HCT116 (cell line): ENCODE results near the gene SPAM1. TPM values are rescaled to one million over a fixed set of nuclear protein-coding genes. Genes with fewer than 3 reads are reported as not detected.

ENCODE experiments used
- ATAC-seq: fragments of 200-7000 bp; cut with Tn5 transposase; 2 replicates; pipeline ENCODE4 v1.9.1; 2020; ENCODE audit warnings: mild to moderate bottlenecking, moderate library complexity
- BruUV-seq: library from RNA; stranded (reverse); fragments of 400-500 nt; replicated peaks from 2 replicates; lab custom pipeline; 2021; lab: Mats Ljungman, UMichigan
- CTCF ChIA-PET: fragments of 300-600 bp; sonication (Branson Sonifier 250); formaldehyde crosslinking; loops from one replicate; lab custom pipeline; 2021; ENCODE audit warnings: antibody characterized with exemption; lab: Charles Lee
- POLR2A ChIA-PET: fragments of 300-600, 350-600 bp; sonication (Branson Sonifier 250); formaldehyde crosslinking; loops from one replicate; lab custom pipeline; 2021; ENCODE audit warnings: antibody characterized with exemption; lab: Charles Lee
- RAD21 ChIA-PET, 2 experiments: fragments of 300-600 bp; sonication (Branson Sonifier 250); formaldehyde crosslinking; loops; one replicate each; lab custom pipeline; 2023; ENCODE audit warnings: low total read pairs in 2 of 2; ENCODE audit not compliant: uncharacterized antibody in 2 of 2, unreplicated experiment in 2 of 2, low non-redundant PET in 1 of 2; lab: Charles Lee
- DNase-seq: peaks from one replicate; pipeline ENCODE4 v3.0.0-alpha.2; 2010; ENCODE audit warnings: low read depth, low spot score
- H2AFZ ChIP-seq: fragments of 200-600 bp; shearing (Covaris generic), sonication (generic); 2 replicates; pipeline ENCODE4 v1.6.1; 2017; ENCODE audit warnings: low read depth, mixed run types, mixed read lengths, antibody characterized with exemption, low read length; ENCODE audit not compliant: poor library complexity, severe bottlenecking
- H3K27ac ChIP-seq: 2 replicates; pipeline ENCODE4 v1.5.1; 2012; ENCODE audit warnings: low read depth, low read length
- H3K27me3 ChIP-seq: fragments of 200-600 bp; sonication (generic); 2 replicates; pipeline ENCODE4 v1.6.1; 2016; ENCODE audit warnings: mixed run types, low read length, mixed read lengths; ENCODE audit not compliant: insufficient read depth
- H3K36me3 ChIP-seq, 2 experiments: fragments of 200-500 bp in 1 of 2; fragments of 200-600 bp in 1 of 2; sonication (Bioruptor generic) in 1 of 2; sonication (generic) in 1 of 2; 2 replicates each; pipeline versions ENCODE4 v1.5.1 to v1.6.1; 2014 to 2016; ENCODE audit warnings: low read length in 2 of 2, inconsistent platforms in 1 of 2, mixed read lengths in 1 of 2, mixed run types in 1 of 2; ENCODE audit not compliant: insufficient read depth in 2 of 2, control insufficient read depth in 1 of 2
- H3K4me1 ChIP-seq, 2 experiments: fragments of 200-600 bp in 1 of 2; sonication (generic) in 1 of 2; 2 replicates each; pipeline versions ENCODE4 v1.5.1 to v1.6.1; 2012 to 2017; ENCODE audit warnings: low read length in 2 of 2, inconsistent platforms in 1 of 2, mild to moderate bottlenecking in 1 of 2, mixed read lengths in 1 of 2, mixed run types in 1 of 2, moderate library complexity in 1 of 2; ENCODE audit not compliant: insufficient read depth in 2 of 2, control insufficient read depth in 1 of 2
- H3K4me2 ChIP-seq: fragments of 200-600 bp; sonication (generic); 2 replicates; pipeline ENCODE4 v1.6.1; 2017; ENCODE audit warnings: mixed run types, low read length, mixed read lengths
- H3K4me3 ChIP-seq, 2 experiments: fragments of 200-600 bp in 1 of 2; sonication (generic) in 1 of 2; replicated peaks in 1 of 2; 2 replicates each; pipeline ENCODE4 v1.5.1; 2011 to 2016; ENCODE audit warnings: low read length in 2 of 2, control low read depth in 1 of 2, low read depth in 1 of 2, mild to moderate bottlenecking in 1 of 2, mixed read lengths in 1 of 2, mixed run types in 1 of 2
- H3K79me2 ChIP-seq: fragments of 200-600 bp; sonication (generic); 2 replicates; pipeline ENCODE4 v1.6.1; 2017; ENCODE audit warnings: mild to moderate bottlenecking, mixed run types, low read length, moderate library complexity, mixed read lengths; ENCODE audit not compliant: insufficient read depth
- H3K9ac ChIP-seq: fragments of 200-600 bp; sonication (generic); 2 replicates; pipeline ENCODE4 v1.6.1; 2016; ENCODE audit warnings: low read length, mixed read lengths
- H3K9me2 ChIP-seq: fragments of 200-600 bp; sonication (generic), shearing (Covaris generic); 2 replicates; pipeline ENCODE4 v1.6.1; 2017; ENCODE audit warnings: mixed run types, mild to moderate bottlenecking, moderate library complexity; ENCODE audit not compliant: insufficient read depth
- H3K9me3 ChIP-seq, 2 experiments: fragments of 200-500 bp in 1 of 2; fragments of 200-600 bp in 1 of 2; sonication (Bioruptor generic) in 1 of 2; sonication (generic) in 1 of 2; 2 replicates each; pipeline ENCODE4 v1.6.1; 2014 to 2017; ENCODE audit warnings: low read length in 2 of 2, mixed read lengths in 2 of 2, inconsistent platforms in 1 of 2, low read depth in 1 of 2, mild to moderate bottlenecking in 1 of 2, mixed run types in 1 of 2, moderate library complexity in 1 of 2; ENCODE audit not compliant: control insufficient read depth in 1 of 2, insufficient read depth in 1 of 2
- H4K20me1 ChIP-seq: fragments of 200-600 bp; sonication (generic), shearing (Covaris generic); 2 replicates; pipeline ENCODE4 v1.6.1; 2017; ENCODE audit warnings: mixed run types, mild to moderate bottlenecking, moderate library complexity; ENCODE audit not compliant: insufficient read depth
- CBX3 ChIP-seq: IDR thresholded peaks from 2 replicates; pipeline ENCODE4 v1.6.1; 2012; ENCODE audit warnings: low read depth
- CEBPB ChIP-seq: IDR thresholded peaks from 2 replicates; pipeline ENCODE4 v1.6.1; 2012; ENCODE audit warnings: low read depth
- ELF1 ChIP-seq: IDR thresholded peaks from 2 replicates; pipeline ENCODE4 v1.6.1; 2012; ENCODE audit warnings: low read depth, borderline replicate concordance
- EZH2phosphoT487 ChIP-seq: fragments of 200-600 bp; IDR thresholded peaks from 2 replicates; pipeline ENCODE4 v1.6.1; 2018; ENCODE audit warnings: antibody characterized with exemption, borderline replicate concordance
- FOSL1 ChIP-seq: IDR thresholded peaks from 2 replicates; pipeline ENCODE4 v1.6.1; 2012; ENCODE audit warnings: low read depth
- POLR2A ChIP-seq: IDR thresholded peaks from 2 replicates; pipeline ENCODE4 v1.7.0; 2011; ENCODE audit warnings: borderline replicate concordance; ENCODE audit not compliant: insufficient read depth, insufficient read length; ENCODE audit errors: extremely low read depth
- SIN3A ChIP-seq: IDR thresholded peaks from 2 replicates; pipeline ENCODE4 v1.6.1; 2012; ENCODE audit warnings: low read depth
- SP1 ChIP-seq: IDR thresholded peaks from 2 replicates; pipeline ENCODE4 v1.6.1; 2012; ENCODE audit warnings: low read depth
- SRF ChIP-seq: IDR thresholded peaks from 2 replicates; pipeline ENCODE4 v1.6.1; 2012; ENCODE audit warnings: low read depth
- intact Hi-C: fragments of 100-400 bp; cut with micrococcal nuclease; formaldehyde crosslinking; loops from 2 replicates; pipeline ENCODE4 v1.10.0; 2022
- total RNA-seq: library from RNA; stranded (reverse); gene quantifications from one replicate; pipeline ENCODE4 v1.2.1, GENCODE V29; 2021; ENCODE audit not compliant: unreplicated experiment
- TF ChIP-seq, protein P1 (sequence below), 3 experiments: fragments of 200-600 bp in 1 of 3; sonication (generic) in 1 of 3; IDR thresholded peaks in 2 of 3; conservative IDR thresholded peaks in 1 of 3; 2 replicates each; pipeline ENCODE4 v1.5.1; 2012 to 2017; ENCODE audit warnings: low read depth in 2 of 3, low read length in 2 of 3, antibody characterized with exemption in 1 of 3, borderline replicate concordance in 1 of 3, control low read depth in 1 of 3, mild to moderate bottlenecking in 1 of 3, mixed read lengths in 1 of 3, mixed run types in 1 of 3, moderate library complexity in 1 of 3; ENCODE audit not compliant: insufficient read depth in 1 of 3
- TF ChIP-seq, protein P2 (sequence below): IDR thresholded peaks from 2 replicates; pipeline ENCODE4 v1.6.1; 2011; ENCODE audit warnings: mild to moderate bottlenecking, low read length, moderate library complexity; ENCODE audit not compliant: insufficient replicate concordance; ENCODE audit errors: extremely low read depth
- TF ChIP-seq, protein P3 (sequence below): IDR thresholded peaks from 2 replicates; pipeline ENCODE4 v1.6.1; 2012

The SPAM1 gene
- total RNA-seq, 1 experiment from 2014 or later, result not detected

DNA sequence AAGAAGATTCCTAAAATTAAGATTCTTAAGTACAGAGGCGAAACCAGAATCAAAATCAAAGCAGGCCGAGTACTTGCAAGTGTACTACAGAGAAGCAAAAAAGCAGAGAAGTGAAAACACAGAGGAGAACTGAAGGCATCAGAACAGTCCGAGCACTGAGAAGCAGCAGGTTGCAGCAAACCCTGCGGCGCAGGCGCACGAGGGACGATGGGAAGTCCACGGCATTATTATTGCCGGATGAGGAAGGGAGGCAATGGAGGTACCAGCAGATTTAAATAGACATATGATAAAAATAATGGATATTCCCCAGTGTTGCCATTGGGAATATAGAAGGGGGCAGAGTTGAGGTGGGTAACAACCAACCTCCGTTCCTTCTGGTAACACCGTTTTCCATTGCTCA lies 7.2 kb upstream of the SPAM1 start:
- RAD21 ChIA-PET, result no interaction called here
- no peak overlapping the region for H3K27ac ChIP-seq
- H3K4me2 ChIP-seq, result no peak overlapping the region
- H2AFZ ChIP-seq, result no peak overlapping the region
- DNase-seq (no peak), ATAC-seq (no peak)
- POLR2A ChIA-PET, result no interaction called here
- no peaks in the 10 kb centered on the region for H3K9me3 ChIP-seq
- H3K4me1 ChIP-seq, result no peaks in the 10 kb centered on the region
- CTCF ChIA-PET, result no interaction called here
- H3K36me3 ChIP-seq, result no peaks in the 10 kb centered on the region
- no peaks in the 10 kb centered on the region for H3K27me3 ChIP-seq
- no peaks in the 10 kb centered on the region for H4K20me1 ChIP-seq
- no peak overlapping the region for H3K4me3 ChIP-seq
- H3K79me2 ChIP-seq, result no peaks in the 10 kb centered on the region
- BruUV-seq, result no TSS peak
- intact Hi-C loops, result no loop called here
- TF ChIP-seq POLR2A (no peak), ELF1 (no peak), SRF (no peak), CEBPB (no peak), FOSL1 (no peak), SIN3A (no peak), CBX3 (no peak), SP1 (no peak), EZH2phosphoT487 (no peak)
- TF ChIP-seq, protein P1, sequence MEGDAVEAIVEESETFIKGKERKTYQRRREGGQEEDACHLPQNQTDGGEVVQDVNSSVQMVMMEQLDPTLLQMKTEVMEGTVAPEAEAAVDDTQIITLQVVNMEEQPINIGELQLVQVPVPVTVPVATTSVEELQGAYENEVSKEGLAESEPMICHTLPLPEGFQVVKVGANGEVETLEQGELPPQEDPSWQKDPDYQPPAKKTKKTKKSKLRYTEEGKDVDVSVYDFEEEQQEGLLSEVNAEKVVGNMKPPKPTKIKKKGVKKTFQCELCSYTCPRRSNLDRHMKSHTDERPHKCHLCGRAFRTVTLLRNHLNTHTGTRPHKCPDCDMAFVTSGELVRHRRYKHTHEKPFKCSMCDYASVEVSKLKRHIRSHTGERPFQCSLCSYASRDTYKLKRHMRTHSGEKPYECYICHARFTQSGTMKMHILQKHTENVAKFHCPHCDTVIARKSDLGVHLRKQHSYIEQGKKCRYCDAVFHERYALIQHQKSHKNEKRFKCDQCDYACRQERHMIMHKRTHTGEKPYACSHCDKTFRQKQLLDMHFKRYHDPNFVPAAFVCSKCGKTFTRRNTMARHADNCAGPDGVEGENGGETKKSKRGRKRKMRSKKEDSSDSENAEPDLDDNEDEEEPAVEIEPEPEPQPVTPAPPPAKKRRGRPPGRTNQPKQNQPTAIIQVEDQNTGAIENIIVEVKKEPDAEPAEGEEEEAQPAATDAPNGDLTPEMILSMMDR (IDR thresholded peaks at IDR 0.05 in 2 of 3, conservative IDR thresholded peaks at IDR 0.05 in 1 of 3; ENCODE audit: borderline replicate concordance in 1 of 3, insufficient read depth in 1 of 3, low read depth in 2 of 3, low read length in 2 of 3), result no peak
- TF ChIP-seq, protein P2, sequence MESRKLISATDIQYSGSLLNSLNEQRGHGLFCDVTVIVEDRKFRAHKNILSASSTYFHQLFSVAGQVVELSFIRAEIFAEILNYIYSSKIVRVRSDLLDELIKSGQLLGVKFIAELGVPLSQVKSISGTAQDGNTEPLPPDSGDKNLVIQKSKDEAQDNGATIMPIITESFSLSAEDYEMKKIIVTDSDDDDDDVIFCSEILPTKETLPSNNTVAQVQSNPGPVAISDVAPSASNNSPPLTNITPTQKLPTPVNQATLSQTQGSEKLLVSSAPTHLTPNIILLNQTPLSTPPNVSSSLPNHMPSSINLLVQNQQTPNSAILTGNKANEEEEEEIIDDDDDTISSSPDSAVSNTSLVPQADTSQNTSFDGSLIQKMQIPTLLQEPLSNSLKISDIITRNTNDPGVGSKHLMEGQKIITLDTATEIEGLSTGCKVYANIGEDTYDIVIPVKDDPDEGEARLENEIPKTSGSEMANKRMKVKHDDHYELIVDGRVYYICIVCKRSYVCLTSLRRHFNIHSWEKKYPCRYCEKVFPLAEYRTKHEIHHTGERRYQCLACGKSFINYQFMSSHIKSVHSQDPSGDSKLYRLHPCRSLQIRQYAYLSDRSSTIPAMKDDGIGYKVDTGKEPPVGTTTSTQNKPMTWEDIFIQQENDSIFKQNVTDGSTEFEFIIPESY, result no peak
- TF ChIP-seq, protein P3, sequence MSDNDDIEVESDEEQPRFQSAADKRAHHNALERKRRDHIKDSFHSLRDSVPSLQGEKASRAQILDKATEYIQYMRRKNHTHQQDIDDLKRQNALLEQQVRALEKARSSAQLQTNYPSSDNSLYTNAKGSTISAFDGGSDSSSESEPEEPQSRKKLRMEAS, result no peak
- H3K9ac ChIP-seq, result no peak overlapping the region
- no peaks in the 10 kb centered on the region for H3K9me2 ChIP-seq
